Choroid plexus epithelial cell (primary cell): ENCODE data around the gene MTAP.

Experiments used
- DNase-seq: peaks from one replicate; pipeline ENCODE4 v3.0.0-alpha.2; 2010; ENCODE audit warnings: low read depth
- H3K4me3 ChIP-seq: 2 replicates; pipeline ENCODE4 v1.5.1; 2011; ENCODE audit warnings: low read depth, mild to moderate bottlenecking, control low read depth, low read length, moderate library complexity
- CTCF ChIP-seq: conservative IDR thresholded peaks from 2 replicates; pipeline ENCODE4 v1.5.1; 2011; ENCODE audit warnings: low read depth, mild to moderate bottlenecking, control low read depth, inconsistent platforms, low read length, moderate library complexity

Gene MTAP

GRCh38 chr9:21840647-21841046 is 38.2 kb downstream of the MTAP start:
- no peak for DNase-seq
- H3K4me3 ChIP-seq = no peak overlapping the region
- no peak for TF ChIP-seq CTCF

GRCh38 chr9:21841133-21841532 is 38.7 kb downstream of the MTAP start:
- no peak overlapping the region for H3K4me3 ChIP-seq
- no peak for DNase-seq
- TF ChIP-seq CTCF = no peak

- no peak for TF ChIP-seq CTCF
- no peak overlapping the region for H3K4me3 ChIP-seq
- no peak for DNase-seq
Measured at GRCh38 chr9:21848615-21849014, 46.2 kb downstream of the MTAP start.

GRCh38 chr9:21852754-21853153 is 50.3 kb downstream of the MTAP start:
- no peak for TF ChIP-seq CTCF
- DNase-seq = no peak
- no peak overlapping the region for H3K4me3 ChIP-seq

- DNase-seq = no peak
- H3K4me3 ChIP-seq = no peak overlapping the region
- TF ChIP-seq CTCF = no peak
Measured at GRCh38 chr9:21853414-21853813, 51.0 kb downstream of the MTAP start.

GRCh38 chr9:21854119-21854518 is 51.7 kb downstream of the MTAP start:
- TF ChIP-seq CTCF = no peak
- DNase-seq = no peak
- H3K4me3 ChIP-seq = no peak overlapping the region

GRCh38 chr9:21854594-21854993 is 52.2 kb downstream of the MTAP start:
- H3K4me3 ChIP-seq = no peak overlapping the region
- no peak for TF ChIP-seq CTCF
- DNase-seq = peak; percentile 94
